ENCODE data around the gene TGFBR3L.
"Not testable (repeated sequence)": the region's sequence is repeated elsewhere in the genome, so short reads cannot be mapped to it uniquely, and the experiment has no call there.

TGFBR3L gene

DNA sequence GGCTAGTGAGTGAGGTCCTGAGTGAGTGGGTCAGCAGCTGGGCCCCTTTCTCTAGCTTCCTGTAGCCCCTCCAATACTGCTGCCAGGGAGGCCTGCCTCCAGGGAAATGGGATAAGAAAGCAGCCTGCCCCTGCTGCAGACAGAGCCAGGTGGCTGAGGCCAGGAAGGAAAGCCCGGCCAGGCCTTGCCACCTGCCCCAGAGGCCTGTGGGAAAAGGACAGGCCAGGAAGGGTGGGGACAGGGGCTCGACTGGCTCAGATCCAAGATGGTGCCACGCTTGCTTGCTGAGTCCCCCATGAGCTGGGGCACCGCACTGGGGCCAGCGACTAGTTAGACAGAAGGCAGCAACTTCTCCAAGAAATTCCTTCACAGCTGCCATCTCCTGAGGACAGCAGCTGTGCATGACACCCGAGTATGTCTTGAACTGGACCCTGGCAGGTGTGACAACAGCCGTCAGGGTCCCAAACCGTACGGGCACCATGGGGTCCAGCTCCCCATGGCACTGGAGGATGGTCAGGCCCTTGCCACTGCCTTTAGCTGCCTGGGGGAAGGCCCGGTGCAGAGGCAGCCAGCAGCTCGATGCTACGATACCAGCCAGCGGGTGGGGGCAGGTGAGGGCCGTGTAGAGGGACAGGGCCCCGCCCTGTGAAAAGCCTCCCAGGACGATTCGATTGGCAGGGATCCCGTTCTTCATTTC lies 35.4 kb upstream of the TGFBR3L start:
- no peak for DNase-seq (ENCODE audit: insufficient read length, low spot score)
- FAIRE-seq, result no peak
- TF ChIP-seq SPI1 (IDR thresholded peaks at IDR 0.05; ENCODE audit: low read depth, low read length) (no peak), TAF1 (IDR thresholded peaks at IDR 0.05; ENCODE audit: low read depth, low read length) (no peak), POU2F2 (IDR thresholded peaks at IDR 0.05; ENCODE audit: low read depth, low read length) (no peak), POLR2A (IDR thresholded peaks at IDR 0.05; ENCODE audit: low read depth, low read length) (no peak), POLR2AphosphoS5 (IDR thresholded peaks at IDR 0.05; ENCODE audit: low read depth, low read length) (no peak), PAX5 (IDR thresholded peaks at IDR 0.05; ENCODE audit: insufficient read depth, low read length, severe bottlenecking) (no peak)

DNA sequence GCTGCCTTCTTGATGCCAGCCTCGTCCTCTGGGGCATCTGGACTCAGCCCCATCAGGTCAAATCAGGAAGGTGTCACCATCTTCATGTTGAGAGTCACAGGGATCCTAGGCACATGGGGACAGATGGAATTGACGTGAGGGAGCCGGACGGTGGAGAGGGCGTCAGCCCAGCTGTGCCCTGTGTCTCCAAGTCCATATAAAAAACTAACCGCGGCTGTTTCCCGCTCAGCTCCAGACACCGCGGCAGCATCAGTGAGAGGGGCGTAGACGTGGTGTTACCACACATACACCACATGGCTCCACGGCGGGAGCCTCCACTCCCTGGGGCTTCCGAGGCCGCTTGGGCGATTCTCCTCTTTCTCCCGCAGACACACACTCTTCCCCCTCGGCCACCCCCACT lies 34.8 kb upstream of the TGFBR3L start:
- DNase-seq (ENCODE audit: insufficient read length, low spot score) (no peak), FAIRE-seq (no peak)
- TF ChIP-seq POU2F2 (IDR thresholded peaks at IDR 0.05; ENCODE audit: low read depth, low read length), result no peak
- no peak for TF ChIP-seq PAX5 (IDR thresholded peaks at IDR 0.05; ENCODE audit: insufficient read depth, low read length, severe bottlenecking)
- TF ChIP-seq POLR2AphosphoS5 (IDR thresholded peaks at IDR 0.05; ENCODE audit: low read depth, low read length), result no peak
- TF ChIP-seq TAF1 (IDR thresholded peaks at IDR 0.05; ENCODE audit: low read depth, low read length), result no peak
- no peak for TF ChIP-seq POLR2A (IDR thresholded peaks at IDR 0.05; ENCODE audit: low read depth, low read length)
- TF ChIP-seq SPI1 (IDR thresholded peaks at IDR 0.05; ENCODE audit: low read depth, low read length), result no peak

DNA sequence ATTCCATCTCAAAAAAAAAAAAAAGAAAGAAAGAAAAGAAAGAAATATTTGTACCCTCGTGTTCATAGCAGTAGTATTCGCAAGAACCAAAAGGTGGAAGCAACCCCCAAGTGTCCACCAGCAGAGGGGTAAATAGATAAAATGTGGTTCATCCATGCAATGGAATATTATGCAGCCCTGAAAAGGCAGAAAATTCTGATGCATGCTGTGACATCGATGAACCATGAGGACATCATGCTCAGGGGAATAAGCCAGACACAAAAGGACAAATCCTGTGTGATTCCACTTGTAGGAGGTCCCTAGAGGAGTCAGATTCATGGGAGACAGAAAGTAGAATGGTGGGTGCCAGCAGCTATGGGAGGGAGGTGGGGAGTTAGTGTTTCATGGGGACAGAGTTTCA lies 32.7 kb upstream of the TGFBR3L start:
- DNase-seq (ENCODE audit: insufficient read length, low spot score) (no peak), FAIRE-seq (no peak)
- TF ChIP-seq SPI1 (IDR thresholded peaks at IDR 0.05; ENCODE audit: low read depth, low read length), result no peak
- no peak for TF ChIP-seq POLR2A (IDR thresholded peaks at IDR 0.05; ENCODE audit: low read depth, low read length)
- no peak for TF ChIP-seq POU2F2 (IDR thresholded peaks at IDR 0.05; ENCODE audit: low read depth, low read length)
- no peak for TF ChIP-seq PAX5 (IDR thresholded peaks at IDR 0.05; ENCODE audit: insufficient read depth, low read length, severe bottlenecking)
- TF ChIP-seq TAF1 (IDR thresholded peaks at IDR 0.05; ENCODE audit: low read depth, low read length), result no peak
- TF ChIP-seq POLR2AphosphoS5 (IDR thresholded peaks at IDR 0.05; ENCODE audit: low read depth, low read length), result no peak

DNA sequence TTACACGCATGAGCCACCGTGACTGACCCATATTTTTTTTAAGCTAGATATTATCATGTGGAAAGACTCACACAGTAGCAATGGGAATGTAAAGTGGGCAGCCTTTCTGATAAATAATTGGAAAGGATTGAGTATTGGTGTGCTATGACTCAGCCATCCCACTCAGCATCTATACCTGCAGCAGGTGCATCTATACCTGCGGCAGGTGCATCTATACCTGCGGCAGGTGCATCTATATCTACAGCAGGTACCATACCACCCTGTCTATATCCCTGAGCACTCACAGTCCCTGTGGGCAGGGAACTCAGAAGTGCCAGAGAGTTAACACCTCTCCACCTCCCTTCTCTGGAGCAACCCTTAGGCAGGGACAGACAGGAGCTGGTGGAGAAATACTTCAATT lies 31.5 kb upstream of the TGFBR3L start:
- FAIRE-seq (no peak), DNase-seq (ENCODE audit: insufficient read length, low spot score) (no peak)
- TF ChIP-seq TAF1 (IDR thresholded peaks at IDR 0.05; ENCODE audit: low read depth, low read length) (no peak), POLR2A (IDR thresholded peaks at IDR 0.05; ENCODE audit: low read depth, low read length) (no peak), POLR2AphosphoS5 (IDR thresholded peaks at IDR 0.05; ENCODE audit: low read depth, low read length) (no peak)

DNA sequence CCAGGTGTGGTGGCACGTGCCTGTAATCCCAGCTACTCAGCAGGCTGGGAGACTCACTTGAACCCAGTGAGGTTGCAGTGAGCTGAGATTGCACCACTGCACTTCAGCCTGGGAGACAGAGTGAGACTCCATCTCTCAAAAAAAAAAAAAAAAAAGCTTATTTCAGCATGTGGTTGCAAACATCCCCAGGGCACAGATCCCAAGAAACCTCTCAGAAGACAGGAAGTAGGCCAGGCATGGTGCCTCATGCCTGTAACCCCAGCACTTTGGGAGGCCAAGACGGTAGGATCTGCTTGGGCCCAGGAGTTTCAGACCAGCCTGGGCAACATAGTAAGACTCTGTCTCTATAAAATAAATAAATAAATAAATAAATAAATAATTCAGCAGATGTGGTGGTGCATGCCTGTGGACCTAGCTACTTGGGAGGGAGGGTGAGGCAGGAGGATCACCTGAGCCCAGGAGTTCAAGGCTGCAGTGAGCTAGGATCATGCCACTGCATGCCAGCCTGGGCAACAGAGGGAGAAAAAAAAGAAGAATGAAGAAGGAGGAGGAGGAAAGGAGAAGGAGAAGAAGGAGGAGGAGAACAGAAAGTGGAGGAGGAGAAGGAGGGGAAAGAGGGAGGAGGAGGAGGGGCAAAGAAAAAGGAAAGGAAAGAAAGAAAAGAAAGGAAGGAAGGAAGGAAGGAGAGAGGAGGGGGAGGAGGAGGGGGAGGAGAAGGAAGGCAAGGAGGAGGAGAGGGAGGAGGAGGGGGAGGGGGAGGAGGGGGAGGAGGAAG lies 30.6 kb upstream of the TGFBR3L start:
- no peak for DNase-seq (ENCODE audit: insufficient read length, low spot score)
- TF ChIP-seq POU2F2 (IDR thresholded peaks at IDR 0.05; ENCODE audit: low read depth, low read length) (no peak), PAX5 (IDR thresholded peaks at IDR 0.05; ENCODE audit: insufficient read depth, low read length, severe bottlenecking) (no peak), SPI1 (IDR thresholded peaks at IDR 0.05; ENCODE audit: low read depth, low read length) (no peak), TAF1 (IDR thresholded peaks at IDR 0.05; ENCODE audit: low read depth, low read length) (no peak), POLR2A (IDR thresholded peaks at IDR 0.05; ENCODE audit: low read depth, low read length) (no peak), POLR2AphosphoS5 (IDR thresholded peaks at IDR 0.05; ENCODE audit: low read depth, low read length) (no peak)
- no peak for FAIRE-seq

- DNase-seq (ENCODE audit: insufficient read length, low spot score), result no peak
- no peak for FAIRE-seq
- TF ChIP-seq PAX5 (IDR thresholded peaks at IDR 0.05; ENCODE audit: insufficient read depth, low read length, severe bottlenecking) (no peak), POLR2A (IDR thresholded peaks at IDR 0.05; ENCODE audit: low read depth, low read length) (no peak), TAF1 (IDR thresholded peaks at IDR 0.05; ENCODE audit: low read depth, low read length) (no peak), POLR2AphosphoS5 (IDR thresholded peaks at IDR 0.05; ENCODE audit: low read depth, low read length) (no peak), SPI1 (IDR thresholded peaks at IDR 0.05; ENCODE audit: low read depth, low read length) (no peak), POU2F2 (IDR thresholded peaks at IDR 0.05; ENCODE audit: low read depth, low read length) (no peak)
These were observed 28.8 kb upstream of the TGFBR3L start for GRCh38 chr19:7885818-7886217.

DNA sequence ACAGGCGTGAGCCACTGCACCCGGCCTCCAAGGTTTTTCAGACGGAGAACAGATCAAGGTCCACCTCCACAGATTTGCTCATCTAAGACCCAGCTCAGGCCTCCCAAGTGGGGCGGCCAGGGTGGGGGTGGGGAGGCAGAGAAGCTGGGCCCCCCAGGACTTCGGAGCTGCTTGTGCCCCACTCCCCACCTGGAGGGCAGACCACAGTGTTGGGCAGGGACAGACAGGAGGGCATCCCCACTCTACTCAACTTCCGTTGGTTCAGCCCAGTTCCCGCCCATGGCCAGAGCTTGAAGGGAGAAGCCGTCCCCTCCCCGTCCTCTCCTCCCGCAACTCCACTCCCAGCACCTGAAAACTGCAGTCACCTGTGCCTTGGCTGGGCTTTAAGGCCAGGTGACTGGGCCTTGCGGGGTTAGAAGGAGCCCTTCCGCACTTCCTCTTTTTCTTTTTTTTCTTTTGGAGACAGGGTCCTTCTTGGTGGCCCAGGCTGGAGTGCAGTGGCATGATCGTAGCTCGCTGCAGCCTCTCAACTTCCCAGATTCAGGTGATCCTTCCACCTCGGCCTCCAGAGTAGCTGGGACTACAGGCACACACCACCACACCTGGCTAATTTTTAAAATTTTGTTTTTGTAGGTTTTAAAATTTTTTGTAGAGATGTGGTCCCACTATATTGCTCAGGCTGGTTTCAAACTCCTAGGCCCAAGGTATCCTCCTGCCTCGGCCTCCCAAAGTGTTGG lies 27.1 kb upstream of the TGFBR3L start:
- TF ChIP-seq POLR2A (IDR thresholded peaks at IDR 0.05; ENCODE audit: low read depth, low read length) (no peak), POU2F2 (IDR thresholded peaks at IDR 0.05; ENCODE audit: low read depth, low read length) (no peak), TAF1 (IDR thresholded peaks at IDR 0.05; ENCODE audit: low read depth, low read length) (no peak), SPI1 (IDR thresholded peaks at IDR 0.05; ENCODE audit: low read depth, low read length) (peak; percentile 85)
- no peak for DNase-seq (ENCODE audit: insufficient read length, low spot score)
- no peak for FAIRE-seq

DNA sequence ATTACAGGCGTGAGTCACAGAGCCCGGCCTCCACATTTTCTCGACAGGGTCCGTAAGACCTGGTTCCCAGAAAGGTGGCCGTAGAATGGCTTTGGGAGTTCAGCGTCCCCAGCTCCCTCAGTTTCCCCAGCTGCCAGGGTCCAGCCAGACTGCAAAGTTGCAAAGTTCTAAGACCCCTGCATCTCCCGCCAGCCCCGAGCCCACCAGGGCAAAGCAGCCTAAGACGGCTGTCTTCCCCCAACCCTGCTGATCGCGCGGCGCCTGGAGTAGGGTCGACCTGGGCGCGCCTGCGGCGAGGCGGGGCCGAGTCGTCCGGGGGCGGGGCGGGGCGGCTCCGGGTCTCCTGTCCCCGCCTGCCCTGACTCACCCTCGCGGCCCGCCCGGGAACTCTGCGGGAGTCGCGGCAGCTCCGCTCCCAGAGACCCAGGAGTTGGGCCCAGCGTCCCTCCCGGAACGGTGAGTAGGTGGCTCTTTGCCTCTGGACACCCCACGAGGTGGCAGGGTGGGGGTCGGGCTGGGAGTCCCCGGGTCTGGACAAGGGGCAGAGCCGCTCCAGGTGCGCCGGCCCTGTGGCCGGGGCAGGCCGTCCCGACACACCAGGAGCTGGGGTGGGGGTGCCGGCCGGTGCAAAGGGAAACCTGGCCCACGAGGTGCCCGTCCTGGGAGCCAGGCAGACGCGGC lies 26.3 kb upstream of the TGFBR3L start, which contains the start of gene LRRC8E:
TSS of gene LRRC8E (plus strand) at position 366 of the 681 bp plus-strand sequence. CDS start 7,094 bp downstream, outside the sequence.
- TF ChIP-seq SPI1 (IDR thresholded peaks at IDR 0.05; ENCODE audit: low read depth, low read length), result no peak
- no peak for TF ChIP-seq PAX5 (IDR thresholded peaks at IDR 0.05; ENCODE audit: insufficient read depth, low read length, severe bottlenecking)
- no peak for DNase-seq (ENCODE audit: insufficient read length, low spot score)
- FAIRE-seq, result no peak

- TF ChIP-seq TAF1 (IDR thresholded peaks at IDR 0.05; ENCODE audit: low read depth, low read length) (no peak), SPI1 (IDR thresholded peaks at IDR 0.05; ENCODE audit: low read depth, low read length) (no peak), POU2F2 (IDR thresholded peaks at IDR 0.05; ENCODE audit: low read depth, low read length) (no peak), POLR2A (IDR thresholded peaks at IDR 0.05; ENCODE audit: low read depth, low read length) (no peak), POLR2AphosphoS5 (IDR thresholded peaks at IDR 0.05; ENCODE audit: low read depth, low read length) (no peak), PAX5 (IDR thresholded peaks at IDR 0.05; ENCODE audit: insufficient read depth, low read length, severe bottlenecking) (no peak)
- FAIRE-seq (no peak), DNase-seq (ENCODE audit: insufficient read length, low spot score) (no peak)
These were observed 25.8 kb upstream of the TGFBR3L start for GRCh38 chr19:7888826-7889217.

DNA sequence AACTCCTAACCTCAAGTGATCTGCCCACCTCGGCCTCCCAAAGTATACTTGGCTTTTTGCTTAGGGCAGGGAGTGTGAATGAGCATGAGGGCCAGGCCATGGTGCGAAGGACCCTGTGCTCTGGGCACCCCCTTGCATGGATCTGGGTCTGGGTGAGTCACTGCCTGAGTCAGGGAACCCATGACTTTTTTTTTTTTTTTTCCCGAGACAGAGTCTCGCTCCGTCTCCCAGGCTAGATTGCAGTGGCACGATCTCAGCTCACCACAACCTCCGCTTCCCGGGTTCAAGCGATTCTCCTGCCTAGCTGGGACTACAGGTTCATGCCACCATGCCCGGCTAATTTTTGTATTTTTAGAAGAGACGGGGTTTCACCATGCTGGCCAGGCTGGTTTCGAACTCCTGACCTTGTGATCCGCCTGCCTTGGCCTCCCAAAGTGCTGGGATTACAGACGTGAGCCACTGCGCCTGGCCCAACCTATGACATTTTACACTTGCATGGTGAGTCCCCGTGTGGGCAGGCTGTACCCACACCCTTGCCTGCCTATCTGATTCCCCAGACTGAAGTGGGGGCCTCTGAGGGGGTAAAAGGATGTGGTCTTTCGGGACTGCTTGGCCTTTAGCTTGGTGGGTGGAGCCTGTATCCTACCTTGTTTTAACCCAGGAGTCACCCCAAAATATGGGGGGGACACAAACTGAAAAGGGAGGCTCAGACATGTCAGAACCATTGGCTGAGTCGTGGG lies 21.1 kb upstream of the TGFBR3L start:
- DNase-seq (ENCODE audit: insufficient read length, low spot score); FAIRE-seq: not testable (repeated sequence)

Measured in GM12891 (cell line).